Fibroblast of pulmonary artery (primary cell): ENCODE measurements around the gene YPEL4.

Experiments used
- DNase-seq: peaks from one replicate; pipeline ENCODE4 v3.0.0-alpha.2; 2010; ENCODE audit warnings: low read depth
- H3K4me3 ChIP-seq: replicated peaks from 2 replicates; pipeline ENCODE4 v1.5.1; 2011; ENCODE audit warnings: low read depth, mild to moderate bottlenecking, control low read depth, low read length, moderate library complexity
- TF ChIP-seq, protein P1 (sequence below): IDR thresholded peaks from 2 replicates; pipeline ENCODE4 v1.5.1; 2011; ENCODE audit warnings: mild to moderate bottlenecking, control low read depth, low read length, inconsistent platforms; ENCODE audit errors: missing control alignments

YPEL4 gene

DNA sequence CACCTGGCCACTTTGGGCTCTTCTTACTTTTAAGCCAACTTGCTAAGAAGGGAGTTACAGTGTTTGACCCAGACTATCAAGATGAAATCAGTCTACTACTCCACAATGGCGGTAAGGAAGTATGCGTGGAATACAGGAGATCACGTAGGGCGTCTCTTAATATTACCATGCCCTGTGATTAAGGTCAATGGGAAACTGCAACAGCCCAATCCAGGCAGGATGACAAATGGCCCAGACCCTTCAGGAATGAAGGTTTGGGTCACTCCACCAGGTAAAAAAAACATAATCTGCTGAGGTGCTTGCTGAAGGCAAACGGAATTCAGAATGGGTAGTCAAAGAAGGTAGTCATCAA, 1.0 kb upstream of the YPEL4 start:
- TF ChIP-seq, protein P1, sequence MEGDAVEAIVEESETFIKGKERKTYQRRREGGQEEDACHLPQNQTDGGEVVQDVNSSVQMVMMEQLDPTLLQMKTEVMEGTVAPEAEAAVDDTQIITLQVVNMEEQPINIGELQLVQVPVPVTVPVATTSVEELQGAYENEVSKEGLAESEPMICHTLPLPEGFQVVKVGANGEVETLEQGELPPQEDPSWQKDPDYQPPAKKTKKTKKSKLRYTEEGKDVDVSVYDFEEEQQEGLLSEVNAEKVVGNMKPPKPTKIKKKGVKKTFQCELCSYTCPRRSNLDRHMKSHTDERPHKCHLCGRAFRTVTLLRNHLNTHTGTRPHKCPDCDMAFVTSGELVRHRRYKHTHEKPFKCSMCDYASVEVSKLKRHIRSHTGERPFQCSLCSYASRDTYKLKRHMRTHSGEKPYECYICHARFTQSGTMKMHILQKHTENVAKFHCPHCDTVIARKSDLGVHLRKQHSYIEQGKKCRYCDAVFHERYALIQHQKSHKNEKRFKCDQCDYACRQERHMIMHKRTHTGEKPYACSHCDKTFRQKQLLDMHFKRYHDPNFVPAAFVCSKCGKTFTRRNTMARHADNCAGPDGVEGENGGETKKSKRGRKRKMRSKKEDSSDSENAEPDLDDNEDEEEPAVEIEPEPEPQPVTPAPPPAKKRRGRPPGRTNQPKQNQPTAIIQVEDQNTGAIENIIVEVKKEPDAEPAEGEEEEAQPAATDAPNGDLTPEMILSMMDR: no peak
- no peak for DNase-seq
- H3K4me3 ChIP-seq: no peak overlapping the region

DNA sequence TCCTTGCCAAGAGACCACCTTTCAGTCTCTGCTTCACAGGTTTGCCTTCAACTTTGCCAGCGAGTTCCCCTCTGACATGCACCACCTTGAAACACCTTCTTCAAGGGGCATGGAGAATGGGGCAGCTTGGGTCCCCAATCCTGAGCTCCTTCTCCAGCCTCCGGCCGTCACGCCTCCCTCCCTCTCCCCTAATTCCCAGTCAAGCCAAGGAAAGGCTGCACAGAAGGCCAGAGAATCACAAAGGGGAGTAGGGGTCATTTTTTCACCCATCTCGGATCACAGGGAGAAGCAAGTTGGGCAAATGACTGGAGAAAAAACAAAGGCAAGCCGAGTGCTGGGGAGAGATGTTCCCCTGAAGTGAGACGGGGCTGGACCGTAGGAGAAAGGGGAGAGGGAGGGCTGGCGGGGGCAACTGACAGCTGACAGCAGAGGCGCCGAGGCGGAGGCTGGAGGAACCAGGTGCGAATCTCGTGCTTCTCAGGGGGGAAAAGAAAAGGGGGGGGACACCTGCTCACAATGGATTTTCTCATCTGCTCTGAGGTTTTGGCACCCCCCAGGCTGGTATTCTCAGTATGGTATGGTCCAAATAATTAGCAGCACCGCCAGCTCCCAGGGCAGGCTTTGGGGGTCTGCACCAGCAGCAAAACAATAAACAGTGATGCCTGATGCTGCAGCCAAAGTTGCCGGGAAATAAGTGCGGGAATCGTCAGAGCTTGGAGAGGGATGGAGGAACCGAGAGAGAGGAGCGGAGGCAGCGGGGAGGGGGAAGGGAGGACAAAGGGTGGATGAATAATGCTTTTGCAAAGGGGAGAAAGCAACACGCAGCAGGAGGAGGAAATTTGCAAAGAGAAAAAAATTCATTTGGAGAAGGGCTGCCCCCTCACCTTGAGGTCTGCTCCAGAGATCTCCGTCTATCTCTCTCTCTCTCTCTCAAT, 644 bp downstream of the YPEL4 start:
- H3K4me3 ChIP-seq: peak overlapping the region; percentile 74
- TF ChIP-seq, protein P1: no peak
- peak; percentile 42 for DNase-seq

DNA sequence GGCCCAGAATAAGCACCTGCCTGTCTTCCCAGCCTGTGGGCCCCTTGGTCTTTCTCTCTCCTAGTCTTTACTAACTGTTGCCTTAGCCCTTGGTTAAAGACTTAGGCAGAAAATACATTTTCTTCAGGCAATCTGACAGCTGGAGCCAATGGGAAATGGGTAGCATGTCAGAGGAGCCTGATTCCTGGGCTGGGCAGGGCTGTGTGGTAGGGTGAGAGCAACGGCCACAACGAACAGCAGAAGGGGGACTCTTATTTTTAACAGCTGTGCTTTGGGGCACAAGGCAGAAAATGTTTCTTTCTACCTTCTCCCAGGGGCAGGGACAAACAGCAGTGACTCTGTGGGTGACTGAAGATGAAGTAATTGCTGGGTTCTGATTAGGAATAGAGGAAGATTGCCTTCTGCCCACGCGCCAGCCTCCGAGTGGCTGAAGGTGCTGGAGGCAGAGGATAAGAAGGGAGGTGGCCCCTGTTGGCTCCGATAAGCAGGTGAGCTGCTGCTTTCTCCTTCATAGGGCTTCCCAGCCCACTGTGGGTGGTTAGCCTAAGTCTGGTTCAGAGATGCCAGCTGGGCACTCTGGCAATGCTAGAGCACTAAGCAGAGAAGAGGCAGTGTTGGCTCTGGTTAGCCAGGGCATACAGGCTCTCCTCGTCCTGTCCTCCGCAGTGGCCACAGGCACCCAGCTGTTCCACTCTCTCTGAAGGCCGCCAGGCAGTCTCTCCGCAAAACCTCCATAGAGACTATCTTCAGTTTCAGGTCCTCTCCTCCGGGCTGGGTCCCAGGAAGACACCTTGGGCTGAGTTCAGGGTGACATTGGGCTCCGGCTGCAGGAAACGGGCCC, 1.5 kb downstream of the YPEL4 start:
- peak overlapping the region; percentile 74 for H3K4me3 ChIP-seq
- no peak for DNase-seq
- TF ChIP-seq, protein P1: no peak

DNA sequence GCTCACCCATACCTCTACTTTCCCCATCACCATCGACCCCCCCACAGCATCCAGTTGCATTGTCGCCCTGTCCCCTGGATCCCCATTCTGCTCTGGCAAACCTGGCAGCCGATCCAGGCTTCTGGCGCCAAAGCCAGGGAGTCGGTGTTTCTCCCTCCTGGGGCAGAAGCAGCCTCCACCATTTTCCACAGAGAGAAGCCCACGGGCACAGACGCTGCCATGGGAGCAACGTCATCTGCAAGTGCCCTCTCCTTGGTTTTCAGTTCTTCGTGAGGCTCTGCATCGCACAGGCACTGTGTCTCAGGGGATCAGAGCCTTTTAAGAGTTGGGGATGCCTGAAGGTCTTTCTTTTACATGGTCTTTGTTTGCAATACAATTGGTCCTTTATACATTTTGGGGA, 2.3 kb downstream of the YPEL4 start:
- no peak overlapping the region for H3K4me3 ChIP-seq
- no peak for DNase-seq
- TF ChIP-seq, protein P1: no peak

DNA sequence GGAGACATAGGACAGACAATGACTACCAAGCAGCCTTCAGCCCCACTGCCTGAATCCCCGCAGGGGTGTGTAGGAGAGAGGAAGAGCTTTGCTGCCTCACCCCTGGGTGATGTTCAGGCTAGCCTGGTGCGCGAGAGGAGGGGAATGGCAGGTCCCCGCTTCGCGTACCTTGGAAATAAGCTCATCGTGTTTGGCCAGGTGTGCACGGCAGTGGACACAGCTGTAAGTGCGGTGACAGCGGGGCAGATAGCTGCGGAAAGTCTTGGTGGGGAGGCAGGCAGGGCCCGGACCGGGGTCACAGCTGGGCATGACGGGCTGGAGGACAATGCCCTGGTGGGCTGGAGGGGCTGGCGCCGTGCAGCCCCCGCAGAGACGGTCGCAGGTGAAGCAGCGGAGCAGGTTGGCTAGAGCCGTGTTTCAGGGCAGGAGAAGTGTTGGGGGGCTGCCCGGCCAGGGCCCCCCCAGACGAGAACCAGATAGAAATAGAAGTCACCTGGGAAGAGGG, 2.9 kb downstream of the YPEL4 start:
- DNase-seq: no peak
- no peak overlapping the region for H3K4me3 ChIP-seq
- TF ChIP-seq, protein P1: no peak

DNA sequence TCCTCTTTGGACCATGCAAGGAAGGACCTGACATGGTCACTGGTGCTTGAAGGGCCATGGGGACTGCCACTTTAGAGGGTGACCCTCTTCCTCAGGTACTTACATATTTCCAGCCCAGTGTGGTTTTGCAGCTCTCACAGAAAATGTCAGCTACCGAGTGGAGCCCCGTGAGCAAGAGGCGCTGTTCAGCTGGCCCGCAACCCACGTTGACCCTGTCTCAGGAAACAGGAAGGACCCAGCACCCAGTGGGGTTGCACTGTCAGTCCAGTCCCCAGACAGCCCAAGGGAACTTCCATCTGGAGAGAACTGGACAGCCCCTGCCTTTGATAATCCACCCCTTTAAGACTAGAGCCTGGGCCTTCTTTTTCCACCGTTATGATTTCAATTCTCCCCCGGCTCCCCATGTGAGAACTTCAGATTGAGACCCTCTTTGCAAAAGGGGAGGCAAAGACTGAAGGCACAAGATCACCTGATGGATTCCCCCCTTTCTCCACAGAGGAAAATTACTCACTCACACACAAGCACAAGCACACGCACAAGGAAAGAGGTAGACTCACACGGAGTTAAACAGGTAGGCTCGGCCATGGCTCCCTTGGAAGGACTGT, 3.4 kb downstream of the YPEL4 start:
- DNase-seq: no peak
- no peak overlapping the region for H3K4me3 ChIP-seq

More for the DNA sequence above, 3.4 kb downstream of the YPEL4 start:
- TF ChIP-seq, protein P1: no peak
